ENCODE measurements around the gene ATP5MG.

ATP5MG gene

GRCh38 chr11:118401151-118401879 is at the start of gene ATP5MG:
Gene ATP5MG, plus strand, starts transcription at chr11:118401606. Its CDS starts 60 bp downstream, at chr11:118401666.
- peaks cover 37% of the 10 kb centered on the region for H3K36me3 ChIP-seq (ENCODE audit: control insufficient read depth, insufficient read depth, low read length)
- H3K27me3 ChIP-seq (ENCODE audit: control insufficient read depth, insufficient read depth, low read length), result no peaks in the 10 kb centered on the region
- no peaks in the 10 kb centered on the region for H3K9me3 ChIP-seq (ENCODE audit: control insufficient read depth, insufficient read depth, low read length)
- H3K4me3 ChIP-seq (ENCODE audit: low read depth, low read length), result peak within 1 kb of the TSS; percentile 96
- peak within 1 kb of the TSS; percentile 93 for H3K9ac ChIP-seq (ENCODE audit: low read depth, low read length)
- no peaks in the 10 kb centered on the region for H3K4me1 ChIP-seq (ENCODE audit: control insufficient read depth, insufficient read depth, low read length)
- H3K27ac ChIP-seq (ENCODE audit: low read depth, low read length), result peak within 1 kb of the TSS; percentile 91

- H3K27me3 ChIP-seq (ENCODE audit: control insufficient read depth, insufficient read depth, low read length), result no peaks in the 10 kb centered on the region
- H3K27ac ChIP-seq (ENCODE audit: low read depth, low read length), result no peak overlapping the region
- no peaks in the 10 kb centered on the region; the same call in 1 of the 2 replicates for H3K9me3 ChIP-seq (ENCODE audit: control insufficient read depth, insufficient read depth, low read length)
- H3K36me3 ChIP-seq (ENCODE audit: control insufficient read depth, insufficient read depth, low read length), result no peaks in the 10 kb centered on the region
- H3K4me1 ChIP-seq (ENCODE audit: control insufficient read depth, insufficient read depth, low read length), result 0 out of 2 replicates have a peak, but pooled peaks cover 2% of the 10 kb centered on the region
- no peak overlapping the region for H3K4me3 ChIP-seq (ENCODE audit: low read depth, low read length)
- no peak overlapping the region for H3K9ac ChIP-seq (ENCODE audit: low read depth, low read length)
Observed at GRCh38 chr11:118353084-118353710, 48.2 kb upstream of the ATP5MG start.

- no peaks in the 10 kb centered on the region for H3K4me1 ChIP-seq (ENCODE audit: control insufficient read depth, insufficient read depth, low read length)
- H3K27ac ChIP-seq (ENCODE audit: low read depth, low read length), result no peak overlapping the region
- H3K4me3 ChIP-seq (ENCODE audit: low read depth, low read length), result no peak overlapping the region
- no peak overlapping the region for H3K9ac ChIP-seq (ENCODE audit: low read depth, low read length)
- no peaks in the 10 kb centered on the region for H3K27me3 ChIP-seq (ENCODE audit: control insufficient read depth, insufficient read depth, low read length)
- H3K36me3 ChIP-seq (ENCODE audit: control insufficient read depth, insufficient read depth, low read length), result no peaks in the 10 kb centered on the region
- H3K9me3 ChIP-seq (ENCODE audit: control insufficient read depth, insufficient read depth, low read length), result no peaks in the 10 kb centered on the region; the same call in 1 of the 2 replicates
Observed at GRCh38 chr11:118358071-118358470, 43.3 kb upstream of the ATP5MG start.

GRCh38 chr11:118359295-118359958 is 42.0 kb upstream of the ATP5MG start, which contains the start of gene UBE4A:
Gene UBE4A, plus strand, starts transcription at chr11:118359600. Its CDS starts 5,481 bp downstream, at chr11:118365081.
- no peaks in the 10 kb centered on the region; the same call in 1 of the 2 replicates for H3K9me3 ChIP-seq (ENCODE audit: control insufficient read depth, insufficient read depth, low read length)
- H3K4me3 ChIP-seq (ENCODE audit: low read depth, low read length), result peak within 1 kb of the TSS; percentile 88
- peak within 1 kb of the TSS; percentile 50 for H3K9ac ChIP-seq (ENCODE audit: low read depth, low read length)
- no peaks in the 10 kb centered on the region for H3K27me3 ChIP-seq (ENCODE audit: control insufficient read depth, insufficient read depth, low read length)
- H3K27ac ChIP-seq (ENCODE audit: low read depth, low read length), result peak within 1 kb of the TSS; percentile 7
- H3K36me3 ChIP-seq (ENCODE audit: control insufficient read depth, insufficient read depth, low read length), result peaks cover under 1% of the 10 kb centered on the region; the same call in 1 of the 2 replicates
- no peaks in the 10 kb centered on the region for H3K4me1 ChIP-seq (ENCODE audit: control insufficient read depth, insufficient read depth, low read length)

GRCh38 chr11:118364956-118365615 is 36.3 kb upstream of the ATP5MG start:
- H3K27ac ChIP-seq (ENCODE audit: low read depth, low read length), result no peak overlapping the region

GRCh38 chr11:118366287-118366686 is 35.1 kb upstream of the ATP5MG start:
- Histone ChIP-seq H3K4me3 (ENCODE audit: low read depth, low read length) (no peak overlapping the region), H3K9me3 (ENCODE audit: control insufficient read depth, insufficient read depth, low read length) (no peaks in the 10 kb centered on the region), H3K36me3 (ENCODE audit: control insufficient read depth, insufficient read depth, low read length) (peaks cover 58% of the 10 kb centered on the region)

More at GRCh38 chr11:118364956-118365615, 36.3 kb upstream of the ATP5MG start:
- peaks cover 46% of the 10 kb centered on the region for H3K36me3 ChIP-seq (ENCODE audit: control insufficient read depth, insufficient read depth, low read length)
- H3K4me3 ChIP-seq (ENCODE audit: low read depth, low read length), result no peak overlapping the region
- H3K27me3 ChIP-seq (ENCODE audit: control insufficient read depth, insufficient read depth, low read length), result no peaks in the 10 kb centered on the region
- no peaks in the 10 kb centered on the region for H3K4me1 ChIP-seq (ENCODE audit: control insufficient read depth, insufficient read depth, low read length)
- no peak overlapping the region for H3K9ac ChIP-seq (ENCODE audit: low read depth, low read length)
- no peaks in the 10 kb centered on the region for H3K9me3 ChIP-seq (ENCODE audit: control insufficient read depth, insufficient read depth, low read length)

GRCh38 chr11:118370774-118371173 is 30.6 kb upstream of the ATP5MG start:
- Histone ChIP-seq H3K27ac (ENCODE audit: low read depth, low read length) (no peak overlapping the region), H3K9ac (ENCODE audit: low read depth, low read length) (no peak overlapping the region), H3K27me3 (ENCODE audit: control insufficient read depth, insufficient read depth, low read length) (no peaks in the 10 kb centered on the region), H3K4me1 (ENCODE audit: control insufficient read depth, insufficient read depth, low read length) (no peaks in the 10 kb centered on the region), H3K9me3 (ENCODE audit: control insufficient read depth, insufficient read depth, low read length) (no peaks in the 10 kb centered on the region), H3K36me3 (ENCODE audit: control insufficient read depth, insufficient read depth, low read length) (peaks cover 84% of the 10 kb centered on the region), H3K4me3 (ENCODE audit: low read depth, low read length) (no peak overlapping the region)

More at GRCh38 chr11:118366287-118366686, 35.1 kb upstream of the ATP5MG start:
- Histone ChIP-seq H3K9ac (ENCODE audit: low read depth, low read length) (no peak overlapping the region), H3K27me3 (ENCODE audit: control insufficient read depth, insufficient read depth, low read length) (no peaks in the 10 kb centered on the region), H3K4me1 (ENCODE audit: control insufficient read depth, insufficient read depth, low read length) (no peaks in the 10 kb centered on the region), H3K27ac (ENCODE audit: low read depth, low read length) (no peak overlapping the region)

GRCh38 chr11:118373263-118373662 is 28.1 kb upstream of the ATP5MG start:
- Histone ChIP-seq H3K4me3 (ENCODE audit: low read depth, low read length) (no peak overlapping the region), H3K9me3 (ENCODE audit: control insufficient read depth, insufficient read depth, low read length) (no peaks in the 10 kb centered on the region), H3K27ac (ENCODE audit: low read depth, low read length) (no peak overlapping the region), H3K9ac (ENCODE audit: low read depth, low read length) (no peak overlapping the region), H3K36me3 (ENCODE audit: control insufficient read depth, insufficient read depth, low read length) (peaks cover 84% of the 10 kb centered on the region), H3K27me3 (ENCODE audit: control insufficient read depth, insufficient read depth, low read length) (no peaks in the 10 kb centered on the region), H3K4me1 (ENCODE audit: control insufficient read depth, insufficient read depth, low read length) (no peaks in the 10 kb centered on the region)

- H3K9me3 ChIP-seq (ENCODE audit: control insufficient read depth, insufficient read depth, low read length), result no peaks in the 10 kb centered on the region
- no peaks in the 10 kb centered on the region for H3K27me3 ChIP-seq (ENCODE audit: control insufficient read depth, insufficient read depth, low read length)
- no peaks in the 10 kb centered on the region for H3K4me1 ChIP-seq (ENCODE audit: control insufficient read depth, insufficient read depth, low read length)
- no peak overlapping the region for H3K27ac ChIP-seq (ENCODE audit: low read depth, low read length)
- H3K36me3 ChIP-seq (ENCODE audit: control insufficient read depth, insufficient read depth, low read length), result peaks cover 84% of the 10 kb centered on the region
- H3K4me3 ChIP-seq (ENCODE audit: low read depth, low read length), result no peak overlapping the region
- H3K9ac ChIP-seq (ENCODE audit: low read depth, low read length), result no peak overlapping the region
Observed at GRCh38 chr11:118373871-118374270, 27.5 kb upstream of the ATP5MG start.

GRCh38 chr11:118374729-118375128 is 26.7 kb upstream of the ATP5MG start:
- H3K36me3 ChIP-seq (ENCODE audit: control insufficient read depth, insufficient read depth, low read length), result peaks cover 85% of the 10 kb centered on the region

More at GRCh38 chr11:118374729-118375128, 26.7 kb upstream of the ATP5MG start:
- H3K27me3 ChIP-seq (ENCODE audit: control insufficient read depth, insufficient read depth, low read length), result no peaks in the 10 kb centered on the region
- no peak overlapping the region for H3K27ac ChIP-seq (ENCODE audit: low read depth, low read length)
- H3K4me3 ChIP-seq (ENCODE audit: low read depth, low read length), result no peak overlapping the region
- H3K9ac ChIP-seq (ENCODE audit: low read depth, low read length), result no peak overlapping the region
- H3K4me1 ChIP-seq (ENCODE audit: control insufficient read depth, insufficient read depth, low read length), result no peaks in the 10 kb centered on the region
- H3K9me3 ChIP-seq (ENCODE audit: control insufficient read depth, insufficient read depth, low read length), result no peaks in the 10 kb centered on the region

Data from HUES48 (cell line).